HG03521 (cell line): Measurements from ENCODE around the gene GAS2.
A peak's percentile ranks its signal among the peaks of the same experiment; 100 is the strongest.

Experiments used
- ATAC-seq: cut with Tn5 transposase; IDR thresholded peaks from one replicate; pipeline ENCODE4 v1.9.1; 2021; ENCODE audit warnings: mild to moderate bottlenecking, moderate library complexity; ENCODE audit not compliant: unreplicated experiment

Gene GAS2

GRCh38 chr11:22671751-22672150, 5.3 kb downstream of the GAS2 start:
- ATAC-seq = no peak

DNA sequence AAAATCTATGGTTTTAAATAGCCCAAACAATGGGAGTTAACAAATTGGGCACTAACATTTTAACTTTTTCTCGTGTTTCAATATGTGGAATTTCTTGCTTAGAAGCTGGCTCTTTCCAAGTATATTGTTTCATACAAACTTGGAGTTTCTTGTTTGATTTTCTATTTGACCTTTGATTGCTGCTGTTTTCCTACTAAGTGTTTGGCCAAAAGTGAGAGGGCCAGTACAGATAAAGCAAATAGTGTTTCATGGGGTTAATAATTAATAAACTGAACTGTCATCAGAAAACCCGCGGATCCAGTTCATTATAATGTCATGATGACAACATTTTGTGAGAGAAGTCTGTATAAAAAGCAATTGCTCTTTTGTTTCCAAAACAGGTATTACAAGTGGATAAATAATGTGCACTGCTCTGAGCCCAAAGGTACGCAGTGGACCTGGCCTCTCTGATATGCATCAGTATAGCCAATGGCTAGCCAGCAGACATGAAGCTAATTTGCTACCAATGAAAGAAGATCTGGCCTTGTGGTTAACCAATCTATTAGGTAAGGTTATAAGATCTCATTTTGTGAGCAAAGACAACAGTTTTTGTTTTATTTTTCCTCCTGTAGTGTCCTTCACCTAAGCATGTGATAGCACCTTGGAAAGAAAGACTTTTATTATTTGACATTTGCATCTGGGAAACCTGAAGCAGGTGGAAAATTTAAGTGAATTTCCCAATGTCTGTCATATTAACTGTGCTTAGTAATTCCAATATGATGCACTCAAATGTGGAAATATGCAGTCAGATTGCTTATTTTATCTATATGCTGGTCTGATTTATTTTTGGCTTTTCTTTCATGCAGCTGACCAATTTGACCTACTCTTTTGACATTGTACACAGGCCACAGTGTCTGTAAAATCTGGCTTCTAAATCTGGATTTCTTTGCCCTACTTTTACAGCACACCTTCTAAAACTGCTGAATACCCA, 8.3 kb downstream of the GAS2 start:
- no peak for ATAC-seq

- ATAC-seq = no peak
Measured at GRCh38 chr11:22677153-22677903, 10.9 kb downstream of the GAS2 start.

- no peak for ATAC-seq
Measured at GRCh38 chr11:22680628-22681027, 14.2 kb downstream of the GAS2 start.

- ATAC-seq = peak; percentile 43
Measured at GRCh38 chr11:22681281-22681812, 14.9 kb downstream of the GAS2 start.

DNA sequence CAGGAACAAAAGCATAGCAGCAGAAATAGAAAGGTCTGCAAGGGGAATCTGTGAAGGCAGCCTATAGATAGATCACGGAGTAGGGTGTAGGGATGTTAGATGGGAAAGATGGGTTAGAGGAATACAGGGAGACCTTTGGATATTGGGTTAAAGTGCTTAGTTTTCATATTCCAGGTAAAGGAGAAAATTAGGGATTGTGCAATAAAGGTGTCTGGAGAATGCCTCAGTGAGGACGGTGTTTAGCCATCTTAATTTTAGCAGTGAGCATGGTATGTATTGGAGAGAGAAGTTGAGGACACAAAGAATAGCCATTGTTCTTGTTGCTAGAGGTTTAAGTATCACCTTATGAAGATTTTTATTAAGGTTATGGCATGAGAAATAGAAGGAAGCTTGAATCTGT, 17.7 kb downstream of the GAS2 start:
- ATAC-seq = no peak

DNA sequence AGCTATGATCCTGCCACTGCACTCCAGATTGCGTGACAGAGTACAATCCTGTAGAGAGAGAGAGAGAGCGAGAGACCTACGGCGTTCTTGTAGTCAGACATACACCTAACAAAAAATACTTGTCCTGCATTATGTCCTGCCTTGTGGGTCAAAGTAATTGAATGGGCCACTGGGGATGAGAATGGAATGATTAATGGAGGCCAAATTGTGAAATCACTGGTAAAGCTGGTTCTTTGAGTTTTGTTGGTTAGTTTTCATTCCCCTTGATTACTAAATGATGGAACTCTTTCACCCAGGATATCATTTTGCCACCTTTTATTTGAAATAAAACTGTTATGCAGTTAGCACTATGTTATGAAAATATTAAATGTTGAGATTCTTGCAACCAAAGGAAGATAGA, 18.7 kb downstream of the GAS2 start:
- ATAC-seq = no peak

DNA sequence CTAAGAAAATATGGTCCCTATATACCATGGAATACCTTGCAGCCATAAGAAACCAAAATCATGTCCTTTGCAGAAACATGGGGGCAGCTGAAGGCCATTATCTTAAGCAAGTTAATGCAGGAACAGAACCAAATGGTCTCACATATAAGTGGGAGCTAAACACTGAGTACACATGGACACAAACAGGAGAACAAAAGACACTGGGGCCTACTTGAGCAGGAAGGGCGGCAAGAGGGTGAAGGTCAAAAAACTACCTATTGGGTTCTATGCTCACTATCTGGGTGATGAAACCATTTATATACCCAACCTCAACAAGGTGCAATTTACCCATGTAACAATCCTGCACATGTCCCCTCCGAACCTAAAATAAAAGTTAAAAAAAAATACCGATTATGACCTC, 22.5 kb downstream of the GAS2 start:
- no peak for ATAC-seq

DNA sequence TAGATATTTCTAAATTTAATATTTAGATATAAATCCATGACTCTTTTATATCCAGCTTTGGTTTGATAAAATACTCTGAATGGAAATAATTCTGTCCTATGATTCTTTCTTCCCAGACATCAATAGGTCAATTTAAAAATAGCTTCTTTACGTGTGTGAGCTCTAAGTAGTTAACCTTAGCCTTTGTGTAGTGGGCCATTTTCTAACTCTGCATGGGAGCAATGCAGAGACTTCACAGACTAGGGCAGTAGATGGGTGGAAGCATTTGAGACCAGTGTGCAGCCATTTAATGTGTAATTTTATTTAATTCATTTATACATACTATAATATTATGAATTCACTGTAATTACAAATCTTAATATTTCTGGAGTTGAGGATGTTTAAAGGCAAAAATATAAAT, 23.8 kb downstream of the GAS2 start:
- ATAC-seq = no peak

GRCh38 chr11:22690871-22691270, 24.5 kb downstream of the GAS2 start:
- ATAC-seq = no peak

GRCh38 chr11:22699388-22699787, 33.0 kb downstream of the GAS2 start:
- no peak for ATAC-seq

DNA sequence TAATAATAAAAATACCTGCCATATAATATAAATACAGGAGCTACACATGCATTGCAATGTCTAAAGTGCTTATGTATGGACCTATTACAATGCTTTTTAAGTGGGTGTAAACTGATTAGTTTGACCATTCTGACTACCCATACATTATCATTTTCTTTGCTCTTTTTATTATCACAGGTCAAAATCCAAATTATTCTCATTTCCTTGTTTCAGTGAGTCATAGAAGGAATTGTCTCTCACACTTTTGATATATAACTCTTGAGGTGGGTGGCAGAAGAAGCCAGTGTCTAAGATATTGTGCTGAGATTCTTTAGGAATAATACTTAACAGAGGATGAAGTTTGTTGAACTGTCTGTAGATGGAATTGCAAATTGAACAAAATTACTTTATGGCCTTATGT, 35.6 kb downstream of the GAS2 start:
- no peak for ATAC-seq

DNA sequence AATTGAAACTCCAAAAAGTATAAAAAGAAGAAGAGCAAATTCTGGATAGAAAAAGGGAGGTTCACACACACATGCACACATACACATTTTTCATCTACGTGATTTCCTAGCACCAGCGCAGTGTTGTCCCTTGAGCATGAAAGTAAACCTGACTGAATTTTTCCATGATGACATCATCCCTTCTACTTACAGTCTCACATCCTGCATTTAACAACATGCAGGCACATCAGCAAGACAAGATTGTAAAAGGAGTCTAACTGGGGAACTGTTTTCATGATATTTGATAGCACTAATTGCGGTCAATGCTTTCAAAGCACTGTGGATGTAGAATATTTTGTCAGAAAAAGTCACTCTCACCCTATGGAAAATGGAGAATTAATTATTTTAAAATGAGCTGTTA, 36.6 kb downstream of the GAS2 start:
- ATAC-seq = no peak

- no peak for ATAC-seq
Measured at GRCh38 chr11:22703591-22703990, 37.2 kb downstream of the GAS2 start.

DNA sequence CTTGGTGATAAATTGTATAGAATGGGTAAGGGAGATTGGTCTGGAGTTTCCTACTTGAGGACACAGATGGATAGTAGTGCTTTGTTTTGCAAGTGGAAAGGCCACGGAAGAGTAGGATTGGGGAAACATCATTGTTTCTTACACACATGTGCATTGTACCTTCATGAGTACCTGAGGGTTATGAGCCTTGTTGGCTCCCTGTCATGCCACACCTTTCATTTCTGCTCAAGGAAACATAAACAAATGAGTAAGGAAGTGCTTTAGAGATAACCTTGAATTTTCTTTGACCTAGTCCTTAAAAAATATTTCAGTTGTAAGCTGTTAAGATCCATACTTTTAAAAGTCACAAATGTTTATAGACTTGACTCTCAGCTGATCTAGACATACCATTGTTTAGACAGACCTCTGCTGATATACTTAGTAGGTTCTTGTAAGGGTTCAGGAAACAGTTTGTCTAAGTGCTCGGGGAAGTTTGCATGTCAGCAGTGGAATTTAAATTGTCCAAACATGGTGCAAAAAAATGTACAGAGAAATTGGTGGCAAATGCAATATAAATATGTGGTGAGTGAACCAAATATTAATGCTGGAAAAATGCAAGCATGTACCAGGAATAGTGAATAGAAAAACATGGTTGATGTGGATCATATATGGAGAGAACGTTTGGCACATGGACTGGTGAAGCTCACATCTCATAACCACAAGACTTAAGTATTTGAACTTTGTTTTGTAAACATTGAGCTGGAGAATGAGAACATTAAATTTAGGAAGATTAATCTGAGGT, 40.9 kb downstream of the GAS2 start:
- ATAC-seq = no peak

GRCh38 chr11:22711071-22711770, 44.8 kb downstream of the GAS2 start:
- no peak for ATAC-seq

- ATAC-seq = no peak
Measured at GRCh38 chr11:22711880-22712279, 45.5 kb downstream of the GAS2 start.

DNA sequence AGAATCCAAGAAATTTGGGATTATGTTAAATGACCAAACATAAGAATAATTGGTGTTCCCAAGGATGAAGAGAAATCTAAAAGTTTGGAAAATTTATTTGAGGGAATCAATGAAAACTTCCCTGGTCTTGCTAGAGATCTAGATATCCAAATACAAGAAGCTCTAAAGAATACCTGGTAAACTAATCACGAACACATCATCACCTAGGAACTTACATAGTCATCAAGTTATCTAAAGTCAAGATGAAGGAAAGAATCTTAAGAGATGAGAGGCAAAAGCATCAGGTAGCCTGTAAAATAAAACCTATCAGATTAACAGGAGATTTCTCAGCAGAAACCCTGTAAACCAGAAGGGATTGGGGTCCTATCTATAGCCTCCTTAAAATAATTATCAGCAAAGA, 46.9 kb downstream of the GAS2 start:
- ATAC-seq = no peak

GRCh38 chr11:22715971-22716370, 49.6 kb downstream of the GAS2 start:
- ATAC-seq = no peak

- ATAC-seq = no peak
Measured at GRCh38 chr11:22720457-22720856, 54.0 kb downstream of the GAS2 start.
